Keratinocyte (primary cell): ENCODE results near the gene WFS1. TPM values are rescaled to one million over a fixed set of nuclear protein-coding genes. Genes with fewer than 3 reads are reported as not detected.

Experiments used
- DNase-seq: peaks from one replicate; pipeline ENCODE4 v3.0.0-alpha.2; 2011; ENCODE audit warnings: low read depth, missing footprints, low spot score
- FAIRE-seq: peaks from 2 replicates; lab custom pipeline; 2011; peaks lifted over from hg19 to GRCh38; lab: Jason Lieb, UNC
- H2AFZ ChIP-seq: 2 replicates; pipeline ENCODE4 v1.6.0; 2012; ENCODE audit warnings: low read length, control low read depth, inconsistent platforms; ENCODE audit not compliant: control insufficient read depth
- H3K27ac ChIP-seq: 2 replicates; pipeline ENCODE4 v1.5.1; 2011; ENCODE audit warnings: low read length; ENCODE audit not compliant: control insufficient read depth, insufficient read depth
- H3K27me3 ChIP-seq: 3 replicates; pipeline ENCODE4 v1.6.0; 2011; ENCODE audit warnings: low read length; ENCODE audit not compliant: control insufficient read depth, insufficient read depth; ENCODE audit errors: extremely low read depth
- H3K36me3 ChIP-seq, 2 experiments: 2 replicates in 1 of 2; 3 replicates in 1 of 2; pipeline ENCODE4 v1.5.1; 2011; ENCODE audit warnings: low read length in 2 of 2, mild to moderate bottlenecking in 1 of 2; ENCODE audit not compliant: control insufficient read depth in 2 of 2, insufficient read depth in 2 of 2; ENCODE audit errors: extremely low read depth in 1 of 2
- H3K4me1 ChIP-seq: 3 replicates; pipeline ENCODE4 v1.5.1; 2011; ENCODE audit warnings: low read length; ENCODE audit not compliant: control insufficient read depth, insufficient read depth; ENCODE audit errors: extremely low read depth
- H3K4me2 ChIP-seq: 3 replicates; pipeline ENCODE4 v1.6.0; 2011; ENCODE audit warnings: low read depth, low read length; ENCODE audit not compliant: control insufficient read depth, insufficient read depth; ENCODE audit errors: extremely low read depth
- H3K4me3 ChIP-seq, 3 experiments: fragments of 200-600 bp in 1 of 3; sonication (generic) in 1 of 3; 2 replicates in 2 of 3; 3 replicates in 1 of 3; pipeline ENCODE4 v1.5.1; 2011 to 2016; ENCODE audit warnings: low read length in 3 of 3, mild to moderate bottlenecking in 3 of 3, control low read depth in 2 of 3, inconsistent platforms in 1 of 3, low read depth in 1 of 3, mixed read lengths in 1 of 3, mixed run types in 1 of 3, moderate library complexity in 1 of 3; ENCODE audit not compliant: control insufficient read depth in 2 of 3, insufficient read depth in 2 of 3; ENCODE audit errors: extremely low read depth in 1 of 3
- H3K79me2 ChIP-seq: 2 replicates; pipeline ENCODE4 v1.6.0; 2012; ENCODE audit warnings: low read length; ENCODE audit not compliant: control insufficient read depth, insufficient read depth
- H3K9ac ChIP-seq: 3 replicates; pipeline ENCODE4 v1.6.0; 2011; ENCODE audit warnings: low read length; ENCODE audit not compliant: control insufficient read depth, insufficient read depth; ENCODE audit errors: extremely low read depth
- H3K9me1 ChIP-seq: 3 replicates; pipeline ENCODE4 v1.6.0; 2011; ENCODE audit warnings: low read length; ENCODE audit not compliant: control insufficient read depth, insufficient read depth; ENCODE audit errors: extremely low read depth
- H3K9me3 ChIP-seq: 2 replicates; pipeline ENCODE4 v1.5.1; 2012; ENCODE audit warnings: low read depth, low read length; ENCODE audit not compliant: control insufficient read depth
- H4K20me1 ChIP-seq: 3 replicates; pipeline ENCODE4 v1.6.0; 2011; ENCODE audit warnings: low read length; ENCODE audit not compliant: control insufficient read depth, insufficient read depth; ENCODE audit errors: extremely low read depth
- CTCF ChIP-seq, 3 experiments: IDR thresholded peaks in 1 of 3; conservative IDR thresholded peaks in 1 of 3; optimal IDR thresholded peaks in 1 of 3; 2 replicates in 2 of 3; 3 replicates in 1 of 3; pipeline versions ENCODE3 to v1.5.1; 2011; ENCODE audit warnings: low read length in 3 of 3, mild to moderate bottlenecking in 3 of 3, moderate library complexity in 2 of 3, control low read depth in 1 of 3, inconsistent platforms in 1 of 3; ENCODE audit not compliant: insufficient read depth in 2 of 3; ENCODE audit errors: extremely low read depth in 1 of 3
- EZH2 ChIP-seq: IDR thresholded peaks from one replicate; pipeline ENCODE4 v1.6.1; 2012; ENCODE audit warnings: inconsistent platforms, mild to moderate bottlenecking, low read length, moderate library complexity
- dilution Hi-C: fragments of 300-500 bp; cut with MboI; formaldehyde crosslinking; loops from one replicate; pipeline ENCODE4 v1.7.0; 2020; ENCODE audit warnings: low sequenced_read_pairs; ENCODE audit not compliant: extremely low pct_ligation_motif_present
- polyA plus RNA-seq, 5 experiments: library from polyadenylated mRNA; depleted of rRNA in 3 of 5; stranded (reverse) in 3 of 5; stranded (forward) in 1 of 5; unstranded in 1 of 5; fragments of >200 nt; gene quantifications; 1 replicate in 1 of 5; 2 replicates in 3 of 5; 3 replicates in 1 of 5; pipeline versions ENCODE4 v1.2.1 to v1.2.3, GENCODE V29; 2011 to 2012; ENCODE audit warnings: missing spikeins in 2 of 5, low read depth in 1 of 5, low replicate concordance in 1 of 5

Gene WFS1
- polyA plus RNA-seq, 1 donor (not counting 4 experiments of a cell fraction or from before 2014, with no cell fraction given): 7.0 TPM

- H3K4me2 ChIP-seq: no peak overlapping the region
- no peaks in the 10 kb centered on the region for H4K20me1 ChIP-seq
- no peak for TF ChIP-seq CTCF (optimal IDR thresholded peaks at IDR 0.05 in 1 of 3, IDR thresholded peaks at IDR 0.05 in 1 of 3, conservative IDR thresholded peaks at IDR 0.05 in 1 of 3; ENCODE audit: extremely low read depth in 1 of 3, insufficient read depth in 2 of 3, low read length in 3 of 3)
- FAIRE-seq: no peak
- H3K9ac ChIP-seq: no peak overlapping the region
- no peak for DNase-seq
- no peaks in the 10 kb centered on the region for H3K79me2 ChIP-seq
- H3K36me3 ChIP-seq: no peaks in the 10 kb centered on the region
- H3K9me3 ChIP-seq: no peaks in the 10 kb centered on the region
- no peak overlapping the region for H3K4me3 ChIP-seq
- H3K9me1 ChIP-seq: no peaks in the 10 kb centered on the region
- H2AFZ ChIP-seq: no peak overlapping the region
- H3K27me3 ChIP-seq: no peaks in the 10 kb centered on the region
- dilution Hi-C loops: no loop called here
- no peak overlapping the region for H3K27ac ChIP-seq
- H3K4me1 ChIP-seq: no peaks in the 10 kb centered on the region
These were observed 7.5 kb upstream of the WFS1 start for GRCh38 chr4:6262176-6262575.

GRCh38 chr4:6262847-6263487 is 6.7 kb upstream of the WFS1 start:
- TF ChIP-seq EZH2 (no peak), CTCF (optimal IDR thresholded peaks at IDR 0.05 in 1 of 3, IDR thresholded peaks at IDR 0.05 in 1 of 3, conservative IDR thresholded peaks at IDR 0.05 in 1 of 3; ENCODE audit: extremely low read depth in 1 of 3, insufficient read depth in 2 of 3, low read length in 3 of 3) (no peak)
- no peaks in the 10 kb centered on the region for H4K20me1 ChIP-seq
- no peaks in the 10 kb centered on the region for H3K79me2 ChIP-seq
- H3K4me2 ChIP-seq: no peak overlapping the region
- H3K27me3 ChIP-seq: no peaks in the 10 kb centered on the region
- no peak overlapping the region for H3K9ac ChIP-seq
- no peak overlapping the region for H3K4me3 ChIP-seq
- H3K36me3 ChIP-seq: no peaks in the 10 kb centered on the region
- no peak overlapping the region for H3K27ac ChIP-seq
- no peak overlapping the region for H2AFZ ChIP-seq
- dilution Hi-C loops: no loop called here
- no peaks in the 10 kb centered on the region for H3K9me1 ChIP-seq
- DNase-seq (no peak), FAIRE-seq (no peak)
- H3K4me1 ChIP-seq: no peaks in the 10 kb centered on the region
- H3K9me3 ChIP-seq: no peaks in the 10 kb centered on the region
